ENCODE measurements around the gene OR6X1.

- TF ChIP-seq CTCF (conservative IDR thresholded peaks at IDR 0.05 in 1 of 2, IDR thresholded peaks at IDR 0.05 in 1 of 2; ENCODE audit: extremely low read depth in 1 of 2, insufficient read depth in 1 of 2, low read depth in 1 of 2, low read length in 2 of 2) (no peak), EZH2 (IDR thresholded peaks at IDR 0.05; ENCODE audit: borderline replicate concordance, low read length) (no peak)
These were observed at the start of gene OR6X1 for GRCh38 chr11:123754101-123754568.

Measured in mammary epithelial cell (primary cell).